ENCODE measurements around the gene AKR1B1. TPM values are rescaled to one million over a fixed set of nuclear protein-coding genes. Genes with fewer than 3 reads are reported as not detected.

The AKR1B1 gene
- total RNA-seq, 1 experiment from 2014 or later = 104 TPM

GRCh38 chr7:134502463-134503371, 43.8 kb upstream of the AKR1B1 start:
- no peaks in the 10 kb centered on the region for H3K4me1 ChIP-seq (ENCODE audit: insufficient read depth, low read length, poor library complexity, severe bottlenecking)
- no peak overlapping the region for H3K27ac ChIP-seq (ENCODE audit: low read depth, low read length, poor library complexity, severe bottlenecking)
- CTCF ChIA-PET = no interaction called here
- intact Hi-C loops (cut with micrococcal nuclease; ENCODE audit: unreplicated experiment) = no loop called here
- no peak for TF ChIP-seq EZH2 (IDR thresholded peaks at IDR 0.05; ENCODE audit: borderline replicate concordance, low read depth, low read length, poor library complexity, severe bottlenecking)
- no peak for TF ChIP-seq CTCF (conservative IDR thresholded peaks at IDR 0.05; ENCODE audit: low read depth, low read length)
- H3K4me3 ChIP-seq (ENCODE audit: low read depth, low read length, poor library complexity, severe bottlenecking) = no peak overlapping the region
- DNase-seq (ENCODE audit: low spot score) = no peak
- H3K36me3 ChIP-seq (ENCODE audit: insufficient read depth, low read length, poor library complexity, severe bottlenecking) = no peaks in the 10 kb centered on the region
- H3K9me3 ChIP-seq (ENCODE audit: low read depth, low read length, poor library complexity, severe bottlenecking) = no peaks in the 10 kb centered on the region
- POLR2A ChIA-PET (ENCODE audit: low non-redundant PET) = no interaction called here
- H3K27me3 ChIP-seq (replicated peaks; ENCODE audit: insufficient read depth, low read depth, low read length, poor library complexity) = peaks cover 6% of the 10 kb centered on the region
- BruUV-seq (replicated peaks) = no TSS peak

GRCh38 chr7:134500982-134501381, 42.1 kb upstream of the AKR1B1 start:
- no peak for TF ChIP-seq EZH2 (IDR thresholded peaks at IDR 0.05; ENCODE audit: borderline replicate concordance, low read depth, low read length, poor library complexity, severe bottlenecking)
- TF ChIP-seq CTCF (conservative IDR thresholded peaks at IDR 0.05; ENCODE audit: low read depth, low read length) = no peak
- Histone ChIP-seq H3K27ac (ENCODE audit: low read depth, low read length, poor library complexity, severe bottlenecking) (no peak overlapping the region), H3K9me3 (ENCODE audit: low read depth, low read length, poor library complexity, severe bottlenecking) (no peaks in the 10 kb centered on the region), H3K36me3 (ENCODE audit: insufficient read depth, low read length, poor library complexity, severe bottlenecking) (no peaks in the 10 kb centered on the region), H3K27me3 (replicated peaks; ENCODE audit: insufficient read depth, low read depth, low read length, poor library complexity) (peaks cover 7% of the 10 kb centered on the region), H3K4me1 (ENCODE audit: insufficient read depth, low read length, poor library complexity, severe bottlenecking) (no peaks in the 10 kb centered on the region), H3K4me3 (ENCODE audit: low read depth, low read length, poor library complexity, severe bottlenecking) (no peak overlapping the region)
- BruUV-seq (replicated peaks) = no TSS peak
- CTCF ChIA-PET = no interaction called here
- intact Hi-C loops (cut with micrococcal nuclease; ENCODE audit: unreplicated experiment) = no loop called here
- no peak for DNase-seq (ENCODE audit: low spot score)
- POLR2A ChIA-PET (ENCODE audit: low non-redundant PET) = interaction anchor here (0.6 kb wide), 1 partner anchor 83 kb away, joined by 5 read pairs; no protein-coding TSS in a partner anchor

- no TSS peak for BruUV-seq (replicated peaks)
- no peak overlapping the region for H3K4me3 ChIP-seq (ENCODE audit: low read depth, low read length, poor library complexity, severe bottlenecking)
- ChIA-PET POLR2A (ENCODE audit: low non-redundant PET) (interaction anchor here (0.6 to 0.7 kb wide), 2 partner anchors 83 to 96 kb away, joined by 4 to 5 read pairs; no protein-coding TSS in a partner anchor), CTCF (no interaction called here)
- no peak overlapping the region for H3K27ac ChIP-seq (ENCODE audit: low read depth, low read length, poor library complexity, severe bottlenecking)
- peaks cover 12% of the 10 kb centered on the region for H3K27me3 ChIP-seq (replicated peaks; ENCODE audit: insufficient read depth, low read depth, low read length, poor library complexity)
- intact Hi-C loops (cut with micrococcal nuclease; ENCODE audit: unreplicated experiment) = no loop called here
- H3K9me3 ChIP-seq (ENCODE audit: low read depth, low read length, poor library complexity, severe bottlenecking) = no peaks in the 10 kb centered on the region
- H3K4me1 ChIP-seq (ENCODE audit: insufficient read depth, low read length, poor library complexity, severe bottlenecking) = no peaks in the 10 kb centered on the region
- TF ChIP-seq EZH2 (IDR thresholded peaks at IDR 0.05; ENCODE audit: borderline replicate concordance, low read depth, low read length, poor library complexity, severe bottlenecking) (no peak), CTCF (conservative IDR thresholded peaks at IDR 0.05; ENCODE audit: low read depth, low read length) (no peak)
- H3K36me3 ChIP-seq (ENCODE audit: insufficient read depth, low read length, poor library complexity, severe bottlenecking) = no peaks in the 10 kb centered on the region
- no peak for DNase-seq (ENCODE audit: low spot score)
Observed at GRCh38 chr7:134500406-134500805, 41.5 kb upstream of the AKR1B1 start.
